Muscle layer of colon (tissue), 2 donors: ENCODE data around the gene MSANTD1.

ENCODE experiments used
- H3K27ac ChIP-seq: one replicate; pipeline ENCODE4 v1.7.0; 2013; ENCODE audit warnings: low read depth, mild to moderate bottlenecking, low read length, moderate library complexity
- H3K27me3 ChIP-seq, 2 donors: one replicate each; pipeline ENCODE4 v1.7.0; 2013; ENCODE audit warnings: low read length in 2 of 2, mild to moderate bottlenecking in 2 of 2; ENCODE audit not compliant: insufficient read depth in 2 of 2, control insufficient read depth in 1 of 2
- H3K36me3 ChIP-seq: one replicate; pipeline ENCODE4 v1.7.0; 2013; ENCODE audit warnings: mild to moderate bottlenecking, low read length; ENCODE audit not compliant: insufficient read depth
- H3K4me1 ChIP-seq: one replicate; pipeline ENCODE4 v1.7.0; 2013; ENCODE audit warnings: mild to moderate bottlenecking, low read length; ENCODE audit not compliant: insufficient read depth
- H3K4me3 ChIP-seq, 2 donors: one replicate each; pipeline ENCODE4 v1.7.0; 2013; ENCODE audit warnings: low read length in 2 of 2, low read depth in 1 of 2, mild to moderate bottlenecking in 1 of 2, moderate library complexity in 1 of 2
- H3K9ac ChIP-seq: one replicate; pipeline ENCODE4 v1.7.0; 2013; ENCODE audit warnings: low read length
- H3K9me3 ChIP-seq: one replicate; pipeline ENCODE4 v1.7.0; 2013; ENCODE audit warnings: mild to moderate bottlenecking, low read length
- donor health status: abdominal sarcoma.
- donor health status: Adenocarcinoma of cecum.

Gene MSANTD1

GRCh38 chr4:3262208-3263052 lies 13.5 kb downstream of the MSANTD1 start:
- Histone ChIP-seq H3K27ac (no peak overlapping the region), H3K9ac (no peak overlapping the region), H3K27me3 (no peaks in the 10 kb centered on the region), H3K36me3 (no peaks in the 10 kb centered on the region), H3K9me3 (no peaks in the 10 kb centered on the region), H3K4me3 (no peak overlapping the region), H3K4me1 (no peaks in the 10 kb centered on the region)

DNA sequence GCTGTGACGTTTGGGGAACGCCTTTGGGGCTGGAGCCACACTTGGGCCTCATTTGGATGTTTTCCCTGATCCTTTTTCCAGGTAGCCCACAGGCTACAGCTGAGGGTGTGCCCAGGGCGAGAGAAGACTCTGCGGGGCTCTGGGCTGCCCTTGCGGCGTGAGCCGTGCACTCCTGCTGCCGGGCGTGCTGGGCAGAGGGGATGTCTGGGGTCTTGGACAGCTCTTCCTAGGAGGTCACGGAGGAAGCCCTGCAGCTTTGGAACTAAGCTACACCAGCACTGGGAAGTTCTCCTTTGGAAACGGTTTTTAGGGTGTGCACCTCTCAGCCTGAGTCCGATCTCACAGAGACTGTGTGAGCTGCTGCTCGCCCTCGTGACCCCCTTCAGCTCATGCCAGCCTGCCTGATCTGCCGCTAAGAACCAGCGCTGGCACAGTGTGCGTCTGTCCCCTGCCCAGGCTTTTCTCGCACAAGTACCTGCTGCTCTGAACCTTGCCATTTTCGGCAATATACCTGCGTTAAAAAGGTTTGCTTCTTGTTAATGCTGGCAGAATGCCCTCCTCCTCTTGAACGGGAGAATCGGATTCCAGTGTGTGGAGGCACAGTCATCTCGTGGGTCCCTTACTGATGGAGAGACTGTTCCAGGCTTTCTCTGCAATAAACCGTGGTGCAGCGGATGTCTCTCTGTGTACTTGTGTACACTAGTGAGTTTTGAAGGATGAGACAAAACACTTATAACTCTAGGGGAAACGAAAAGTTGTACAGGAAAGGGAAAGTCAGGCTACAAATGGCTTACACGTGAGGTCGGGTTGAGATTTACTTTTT lies 14.3 kb downstream of the MSANTD1 start:
- no peaks in the 10 kb centered on the region for H3K36me3 ChIP-seq
- no peak overlapping the region for H3K4me3 ChIP-seq
- no peaks in the 10 kb centered on the region for H3K4me1 ChIP-seq
- no peaks in the 10 kb centered on the region for H3K27me3 ChIP-seq
- H3K9ac ChIP-seq = no peak overlapping the region
- no peaks in the 10 kb centered on the region for H3K9me3 ChIP-seq
- no peak overlapping the region for H3K27ac ChIP-seq

DNA sequence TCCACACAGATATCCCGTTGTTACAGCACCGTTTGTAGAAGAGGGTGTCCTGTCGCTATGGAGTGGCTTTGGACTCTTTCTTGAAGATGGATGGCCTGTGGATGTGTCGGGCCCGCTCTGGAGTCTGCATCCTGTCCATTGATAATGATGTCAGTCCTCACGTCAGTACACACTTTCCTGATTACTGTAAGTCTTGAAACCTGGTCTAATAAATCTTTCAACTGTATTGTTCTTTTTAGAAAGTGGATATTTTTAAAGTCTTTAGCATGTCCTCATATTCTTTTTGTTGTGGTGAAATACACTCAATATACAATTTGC lies 14.9 kb downstream of the MSANTD1 start:
- H3K9ac ChIP-seq = no peak overlapping the region
- H3K4me3 ChIP-seq = no peak overlapping the region
- no peak overlapping the region for H3K27ac ChIP-seq
- H3K4me1 ChIP-seq = no peaks in the 10 kb centered on the region
- no peaks in the 10 kb centered on the region for H3K36me3 ChIP-seq
- H3K9me3 ChIP-seq = no peaks in the 10 kb centered on the region
- no peaks in the 10 kb centered on the region for H3K27me3 ChIP-seq

DNA sequence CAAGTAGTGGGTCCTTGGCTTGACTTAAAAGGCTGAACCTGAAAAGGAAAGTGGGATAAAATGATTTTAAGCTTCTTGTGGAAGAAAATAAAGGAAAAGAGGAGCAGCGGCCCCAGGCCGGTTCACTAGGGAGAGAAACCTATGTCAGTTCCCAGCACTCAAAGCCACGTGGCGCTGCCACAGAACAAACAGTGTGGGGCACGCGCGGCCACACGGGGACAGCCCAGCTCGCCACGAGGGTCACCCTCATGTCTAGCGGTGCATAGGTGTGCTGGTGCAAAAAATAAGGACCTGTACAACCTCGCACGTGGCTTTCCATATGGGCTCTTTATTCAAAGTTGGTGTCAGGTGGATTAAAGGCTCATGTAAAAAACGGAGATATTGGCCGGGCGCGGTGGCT lies 17.1 kb downstream of the MSANTD1 start:
- H3K36me3 ChIP-seq = no peaks in the 10 kb centered on the region
- H3K9me3 ChIP-seq = no peaks in the 10 kb centered on the region
- H3K4me3 ChIP-seq = no peak overlapping the region

GRCh38 chr4:3267576-3268394 lies 18.8 kb downstream of the MSANTD1 start:
- no peak overlapping the region for H3K9ac ChIP-seq

More for the DNA sequence above, 17.1 kb downstream of the MSANTD1 start:
- peaks cover 7% of the 10 kb centered on the region for H3K4me1 ChIP-seq
- no peaks in the 10 kb centered on the region for H3K27me3 ChIP-seq
- H3K9ac ChIP-seq = no peak overlapping the region
- no peak overlapping the region for H3K27ac ChIP-seq

DNA sequence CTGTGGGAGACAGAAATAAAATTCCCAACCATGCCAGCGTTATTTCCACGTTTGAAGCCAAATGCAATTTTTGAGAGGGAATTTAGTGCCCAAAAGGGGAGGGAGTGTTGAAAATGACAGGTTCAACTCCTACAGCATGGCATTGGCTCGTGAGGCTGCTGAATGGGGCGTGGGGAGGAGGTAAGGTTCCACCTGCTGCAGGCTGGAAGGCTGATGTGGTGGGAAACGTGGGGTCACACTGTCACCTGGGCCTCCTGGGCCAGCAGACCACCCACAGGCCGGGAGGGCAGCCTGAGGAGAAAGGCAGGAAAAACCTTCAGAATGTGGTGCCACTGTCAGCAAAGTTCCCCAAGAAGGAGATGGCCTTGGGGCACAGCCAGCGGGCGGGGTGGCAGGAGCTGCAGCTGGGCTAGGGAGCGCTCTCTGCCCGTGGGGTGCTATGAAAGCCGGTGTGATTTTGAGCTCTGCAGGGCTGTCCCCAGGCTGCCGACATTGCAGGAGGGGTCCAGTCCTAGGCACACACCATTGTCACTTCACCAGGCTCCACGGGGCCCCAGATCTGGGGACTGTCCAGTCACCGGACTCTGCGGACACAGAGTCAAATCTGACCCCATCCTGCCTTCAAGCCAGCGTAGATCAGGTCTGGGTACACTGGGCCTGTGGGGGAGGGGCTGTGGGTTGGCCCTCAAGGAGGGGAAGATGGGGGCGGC lies 19.6 kb downstream of the MSANTD1 start:
- Histone ChIP-seq H3K9ac (no peak overlapping the region), H3K27ac (no peak overlapping the region)

More at GRCh38 chr4:3267576-3268394, 18.8 kb downstream of the MSANTD1 start:
- no peak overlapping the region for H3K27ac ChIP-seq
- H3K4me3 ChIP-seq = no peak overlapping the region
- no peaks in the 10 kb centered on the region for H3K9me3 ChIP-seq
- H3K36me3 ChIP-seq = no peaks in the 10 kb centered on the region
- H3K27me3 ChIP-seq = no peaks in the 10 kb centered on the region
- H3K4me1 ChIP-seq = peaks cover 7% of the 10 kb centered on the region

DNA sequence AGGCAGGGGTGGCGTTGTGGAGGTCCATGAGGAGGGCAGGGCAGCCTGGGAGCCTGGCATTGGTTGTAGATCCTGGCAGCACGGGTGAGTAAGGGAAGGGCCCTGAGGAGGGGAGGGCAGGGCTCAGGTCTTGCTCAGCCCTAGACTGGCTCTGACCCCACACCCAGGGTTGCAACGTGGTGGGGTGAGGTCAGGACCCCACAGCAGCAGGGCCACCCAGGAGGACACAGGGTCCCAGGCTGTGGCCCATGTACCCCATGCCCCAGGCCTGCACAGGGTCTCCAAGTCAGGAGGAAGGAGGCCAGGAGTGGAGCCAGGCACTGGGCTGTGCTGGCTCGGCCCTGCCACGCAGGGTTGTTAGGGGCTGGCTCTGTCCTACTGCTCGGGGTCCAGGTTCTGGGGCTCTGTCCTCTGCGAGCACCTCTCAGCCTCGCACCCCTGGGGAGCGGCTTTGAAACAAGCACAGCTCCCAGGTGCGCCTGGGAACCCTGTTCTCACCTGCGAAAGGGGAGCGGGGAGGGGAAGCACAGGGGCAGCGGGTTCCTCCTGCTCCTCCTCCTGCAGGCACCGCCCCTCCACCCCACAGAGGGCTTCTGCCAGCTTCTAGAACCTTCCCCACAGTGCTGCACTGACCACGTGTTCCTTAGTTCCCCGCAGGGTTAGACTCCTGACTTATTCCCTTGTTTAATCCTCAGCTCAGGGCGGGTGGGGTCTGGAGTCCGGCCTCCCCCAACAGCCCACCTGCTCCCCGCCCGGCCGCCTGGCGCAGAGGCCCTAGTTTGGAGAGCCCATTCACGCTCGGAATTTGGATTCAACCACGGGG lies 20.4 kb downstream of the MSANTD1 start:
- no peak overlapping the region for H3K4me3 ChIP-seq
- H3K9ac ChIP-seq = no peak overlapping the region
- no peak overlapping the region for H3K27ac ChIP-seq
- H3K4me1 ChIP-seq = peaks cover 7% of the 10 kb centered on the region
- no peaks in the 10 kb centered on the region for H3K27me3 ChIP-seq
- H3K36me3 ChIP-seq = no peaks in the 10 kb centered on the region
- no peaks in the 10 kb centered on the region for H3K9me3 ChIP-seq

More for the DNA sequence above, 19.6 kb downstream of the MSANTD1 start:
- H3K4me3 ChIP-seq = no peak overlapping the region
- no peaks in the 10 kb centered on the region for H3K27me3 ChIP-seq
- H3K36me3 ChIP-seq = no peaks in the 10 kb centered on the region
- H3K4me1 ChIP-seq = peaks cover 7% of the 10 kb centered on the region
- no peaks in the 10 kb centered on the region for H3K9me3 ChIP-seq

- Histone ChIP-seq H3K27ac (no peak overlapping the region), H3K9me3 (no peaks in the 10 kb centered on the region), H3K9ac (no peak overlapping the region), H3K4me3 (no peak overlapping the region), H3K36me3 (no peaks in the 10 kb centered on the region), H3K27me3 (no peaks in the 10 kb centered on the region), H3K4me1 (peaks cover 7% of the 10 kb centered on the region)
Observed at GRCh38 chr4:3269991-3270611, 21.1 kb downstream of the MSANTD1 start.

DNA sequence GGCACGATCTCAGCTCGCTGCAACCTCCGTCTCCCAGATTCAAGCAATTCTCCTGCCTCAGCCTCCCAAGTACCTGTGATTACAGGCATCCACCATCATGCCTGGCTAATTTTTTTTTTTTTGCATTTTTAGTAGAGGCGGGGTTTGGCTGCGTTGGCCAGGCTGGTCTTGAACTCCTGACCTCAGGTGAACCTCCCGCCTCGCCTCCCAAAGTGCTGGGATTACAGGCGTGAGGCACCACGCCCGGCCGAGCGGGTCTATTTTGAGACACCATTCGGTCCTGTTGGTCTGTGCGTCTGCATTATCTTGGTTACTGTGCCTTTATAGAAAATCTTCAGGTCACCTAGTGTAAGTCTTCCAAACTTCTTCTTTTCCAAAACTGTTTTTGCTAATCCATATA lies 22.2 kb downstream of the MSANTD1 start:
- no peaks in the 10 kb centered on the region for H3K27me3 ChIP-seq
- H3K27ac ChIP-seq = no peak overlapping the region
- H3K36me3 ChIP-seq = no peaks in the 10 kb centered on the region
- H3K9me3 ChIP-seq = no peaks in the 10 kb centered on the region
- H3K4me3 ChIP-seq = no peak overlapping the region
- H3K4me1 ChIP-seq = peaks cover 7% of the 10 kb centered on the region
- H3K9ac ChIP-seq = no peak overlapping the region

GRCh38 chr4:3276986-3277385 lies 28.0 kb downstream of the MSANTD1 start:
- no peaks in the 10 kb centered on the region for H3K36me3 ChIP-seq
- H3K4me3 ChIP-seq = no peak overlapping the region
- no peaks in the 10 kb centered on the region for H3K4me1 ChIP-seq
- H3K9me3 ChIP-seq = no peaks in the 10 kb centered on the region
- no peak overlapping the region for H3K27ac ChIP-seq
- no peak overlapping the region for H3K9ac ChIP-seq
- H3K27me3 ChIP-seq = no peaks in the 10 kb centered on the region
